Measurements from ENCODE around the gene NDUFS8.
"Not testable (repeated sequence)": the region's sequence is repeated elsewhere in the genome, so short reads cannot be mapped to it uniquely, and the experiment has no call there.

NDUFS8 gene

GRCh38 chr11:68030318-68031143, at the start of gene NDUFS8:
TSS of gene NDUFS8 (plus strand) at chr11:68030681. CDS start at chr11:68032152, 1,471 bp downstream.
- peak; percentile 93 to 96 for DNase-seq (ENCODE audit: low read depth in 2 of 2)

GRCh38 chr11:67981226-67981625, 49.3 kb upstream of the NDUFS8 start:
- not testable (repeated sequence) for DNase-seq (ENCODE audit: low read depth in 2 of 2)

- DNase-seq (ENCODE audit: low read depth in 2 of 2), result not testable (repeated sequence)
Measured at GRCh38 chr11:67982255-67982857, 48.1 kb upstream of the NDUFS8 start.

- DNase-seq (ENCODE audit: low read depth in 2 of 2), result no peak
Measured at GRCh38 chr11:67983951-67984350, 46.5 kb upstream of the NDUFS8 start.

GRCh38 chr11:67985302-67985701, 45.2 kb upstream of the NDUFS8 start:
- not testable (repeated sequence) for DNase-seq (ENCODE audit: low read depth in 2 of 2)

- not testable (repeated sequence) for DNase-seq (ENCODE audit: low read depth in 2 of 2)
Measured at GRCh38 chr11:67990546-67991346, 39.7 kb upstream of the NDUFS8 start.

GRCh38 chr11:67991347-67992121, 38.9 kb upstream of the NDUFS8 start:
- not testable (repeated sequence) for DNase-seq (ENCODE audit: low read depth in 2 of 2)

- peak; percentile 22 to 25 for DNase-seq (ENCODE audit: low read depth in 2 of 2)
Measured at GRCh38 chr11:67993821-67994220, 36.7 kb upstream of the NDUFS8 start.

- DNase-seq (ENCODE audit: low read depth in 2 of 2), result not testable (repeated sequence)
Measured at GRCh38 chr11:67994387-67994786, 36.1 kb upstream of the NDUFS8 start.

GRCh38 chr11:67995129-67995528, 35.4 kb upstream of the NDUFS8 start:
- DNase-seq (ENCODE audit: low read depth in 2 of 2), result not testable (repeated sequence)

GRCh38 chr11:67995579-67995978, 34.9 kb upstream of the NDUFS8 start:
- not testable (repeated sequence) for DNase-seq (ENCODE audit: low read depth in 2 of 2)

GRCh38 chr11:67996051-67996450, 34.4 kb upstream of the NDUFS8 start:
- no peak for DNase-seq (ENCODE audit: low read depth in 2 of 2)

GRCh38 chr11:67996622-67997474, 33.6 kb upstream of the NDUFS8 start:
- DNase-seq (ENCODE audit: low read depth in 2 of 2), result peak in 1 of 2 donors; percentile 25

- no peak for DNase-seq (ENCODE audit: low read depth in 2 of 2)
Measured at GRCh38 chr11:67997475-67997921, 33.0 kb upstream of the NDUFS8 start.

- no peak for DNase-seq (ENCODE audit: low read depth in 2 of 2)
Measured at GRCh38 chr11:67998150-67999045, 32.1 kb upstream of the NDUFS8 start.

- DNase-seq (ENCODE audit: low read depth in 2 of 2), result no peak
Measured at GRCh38 chr11:67999201-67999629, 31.3 kb upstream of the NDUFS8 start.

- DNase-seq (ENCODE audit: low read depth in 2 of 2), result no peak
Measured at GRCh38 chr11:67999704-68000103, 30.8 kb upstream of the NDUFS8 start.

- DNase-seq (ENCODE audit: low read depth in 2 of 2), result no peak
Measured at GRCh38 chr11:68002575-68002937, 27.9 kb upstream of the NDUFS8 start.

Measured in activated CD4-positive, alpha-beta T cell treated with anti-CD3 and anti-CD28 coated beads for 24 hours (primary cell).